Erythroblast (primary cell): ENCODE measurements around the gene TP53I13.

Experiments
- GATA1 ChIP-seq: IDR thresholded peaks from 2 replicates; pipeline ENCODE4 v1.6.1; 2011; ENCODE audit warnings: low read depth, mild to moderate bottlenecking, control low read depth, low read length, moderate library complexity
- POLR2A ChIP-seq: IDR thresholded peaks from 2 replicates; pipeline ENCODE4 v1.6.1; 2011; ENCODE audit warnings: mild to moderate bottlenecking, low read length

- TF ChIP-seq POLR2A (no peak), GATA1 (no peak)
Observed at GRCh38 chr17:29608986-29609385, 40.5 kb downstream of the TP53I13 start.
